SH-SY5Y (cell line): ENCODE data around the gene RANBP2.

Source experiments
- GATA2 ChIP-seq: IDR thresholded peaks from 2 replicates; pipeline ENCODE4 v1.6.1; 2011; ENCODE audit warnings: mild to moderate bottlenecking, low read depth, low read length
- GATA3 ChIP-seq: IDR thresholded peaks from 2 replicates; pipeline ENCODE4 v1.6.1; 2011; ENCODE audit warnings: low read depth, mild to moderate bottlenecking, low read length, moderate library complexity

- TF ChIP-seq GATA2 (no peak), GATA3 (no peak)
Measured at GRCh38 chr2:108707300-108707699, 12.0 kb upstream of the RANBP2 start.
